Measurements from ENCODE around the gene TGFBI.
"Not testable (repeated sequence)": the region's sequence is repeated elsewhere in the genome, so short reads cannot be mapped to it uniquely, and the experiment has no call there.

TGFBI gene

DNA sequence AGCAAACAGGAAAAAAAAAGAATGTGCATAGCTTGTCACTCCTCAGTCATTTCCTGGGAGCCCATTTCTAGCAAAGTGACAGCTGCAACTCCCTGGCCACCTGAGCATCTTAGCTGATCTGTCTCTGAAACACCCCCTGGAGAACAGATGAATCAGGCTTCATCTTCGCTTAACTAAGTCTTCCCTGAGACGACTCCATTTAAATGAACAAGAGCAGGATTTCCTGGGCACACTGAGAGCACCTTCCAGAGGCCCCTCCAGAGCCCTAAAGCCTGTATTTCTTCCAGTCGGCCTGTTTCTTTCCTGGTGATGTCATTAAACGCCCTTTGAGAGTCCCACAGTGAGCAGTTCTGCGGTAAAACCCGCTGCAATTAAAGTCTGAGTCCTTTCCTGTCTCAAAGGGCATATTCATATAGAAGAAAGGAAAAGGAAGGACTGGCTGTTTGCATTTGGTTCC is 13.9 kb downstream of the TGFBI start:
- H3K27ac Mint-ChIP-seq = no peak overlapping the region
- peaks cover under 1% of the 10 kb centered on the region for H3K36me3 Mint-ChIP-seq
- no peak overlapping the region for H3K4me3 Mint-ChIP-seq
- H3K4me1 Mint-ChIP-seq (ENCODE audit: low read depth) = peaks cover 8% of the 10 kb centered on the region
- H3K9me3 Mint-ChIP-seq (ENCODE audit: low read depth) = no peaks in the 10 kb centered on the region
- H3K27me3 Mint-ChIP-seq = no peaks in the 10 kb centered on the region

DNA sequence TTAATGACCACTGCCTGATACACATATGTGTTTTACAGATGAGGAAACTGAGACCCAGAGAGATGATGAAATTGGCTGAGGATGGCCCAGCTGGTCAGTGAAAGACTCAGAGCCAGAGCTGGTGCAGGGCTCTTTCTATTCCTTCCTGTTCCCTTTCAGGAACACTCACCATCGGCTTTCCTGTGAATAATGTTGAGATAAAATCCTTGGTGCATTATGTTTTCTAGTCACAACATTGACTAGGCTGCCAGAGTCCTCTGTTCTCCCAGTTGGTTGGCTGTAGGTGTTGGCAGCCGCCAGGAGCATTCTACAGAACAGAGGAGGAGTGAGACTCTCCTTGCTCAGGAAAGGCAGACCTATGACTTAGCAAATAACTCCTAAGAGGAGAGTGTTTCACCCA is 14.8 kb downstream of the TGFBI start:
- Mint-ChIP-seq H3K27ac (no peak overlapping the region), H3K4me1 (ENCODE audit: low read depth) (peaks cover 7% of the 10 kb centered on the region), H3K9me3 (ENCODE audit: low read depth) (no peaks in the 10 kb centered on the region)

DNA sequence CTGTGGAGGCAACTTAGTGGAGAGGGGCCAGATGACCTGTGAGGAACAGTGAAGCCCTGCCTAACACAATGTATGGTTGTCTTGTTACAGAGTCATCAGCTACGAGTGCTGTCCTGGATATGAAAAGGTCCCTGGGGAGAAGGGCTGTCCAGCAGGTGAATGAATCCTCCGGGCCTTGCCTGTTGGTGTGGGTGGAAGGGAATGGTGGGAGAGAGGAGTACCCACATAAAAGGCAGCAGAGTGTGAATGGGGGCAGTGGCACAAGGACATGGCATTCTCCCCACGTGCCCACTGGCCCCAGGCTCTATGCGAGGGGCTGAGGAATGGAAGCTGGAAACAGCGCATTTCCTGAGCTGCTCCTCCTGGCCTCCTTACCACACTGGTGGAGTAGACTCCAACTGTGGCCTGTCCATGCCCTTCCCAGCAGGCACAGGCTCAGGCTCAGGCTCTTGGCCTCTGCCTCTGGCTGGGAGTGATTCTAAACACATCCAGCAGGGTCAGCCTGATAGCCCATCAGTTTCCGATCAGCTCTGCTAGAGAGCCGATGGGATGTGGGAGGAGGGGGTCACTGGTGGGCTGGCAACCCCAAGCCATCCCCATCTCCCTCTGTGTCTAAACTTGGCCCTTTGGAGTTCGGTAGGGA is 15.3 kb downstream of the TGFBI start:
- Mint-ChIP-seq H3K4me1 (ENCODE audit: low read depth) (peaks cover 7% of the 10 kb centered on the region), H3K9me3 (ENCODE audit: low read depth) (no peaks in the 10 kb centered on the region), H3K36me3 (no peaks in the 10 kb centered on the region), H3K27me3 (no peaks in the 10 kb centered on the region), H3K4me3 (no peak overlapping the region), H3K27ac (no peak overlapping the region)

More for the DNA sequence above, 14.8 kb downstream of the TGFBI start:
- Mint-ChIP-seq H3K4me3 (no peak overlapping the region), H3K27me3 (no peaks in the 10 kb centered on the region), H3K36me3 (no peaks in the 10 kb centered on the region)

- not testable (repeated sequence) for H3K27me3 Mint-ChIP-seq; H3K36me3 Mint-ChIP-seq; H3K4me3 Mint-ChIP-seq; H3K4me1 Mint-ChIP-seq (ENCODE audit: low read depth); H3K27ac Mint-ChIP-seq; H3K9me3 Mint-ChIP-seq (ENCODE audit: low read depth)
Observed at GRCh38 chr5:136045026-136045425, 16.2 kb downstream of the TGFBI start.

DNA sequence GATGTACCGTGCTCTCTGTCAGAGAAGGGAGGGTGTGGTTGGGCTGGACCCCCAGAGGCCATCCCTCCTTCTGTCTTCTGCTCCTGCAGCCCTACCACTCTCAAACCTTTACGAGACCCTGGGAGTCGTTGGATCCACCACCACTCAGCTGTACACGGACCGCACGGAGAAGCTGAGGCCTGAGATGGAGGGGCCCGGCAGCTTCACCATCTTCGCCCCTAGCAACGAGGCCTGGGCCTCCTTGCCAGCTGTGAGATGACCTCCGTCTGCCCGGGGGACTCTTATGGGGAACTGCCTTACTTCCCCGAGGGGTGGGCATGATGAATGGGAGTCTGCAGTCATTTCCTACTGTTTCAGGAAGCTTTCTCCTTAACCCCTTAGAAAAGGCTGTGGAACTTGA is 17.5 kb downstream of the TGFBI start:
- no peaks in the 10 kb centered on the region for H3K36me3 Mint-ChIP-seq
- no peak overlapping the region for H3K4me3 Mint-ChIP-seq
- H3K9me3 Mint-ChIP-seq (ENCODE audit: low read depth) = no peaks in the 10 kb centered on the region
- H3K4me1 Mint-ChIP-seq (ENCODE audit: low read depth) = peaks cover 7% of the 10 kb centered on the region
- no peak overlapping the region for H3K27ac Mint-ChIP-seq
- no peaks in the 10 kb centered on the region for H3K27me3 Mint-ChIP-seq

DNA sequence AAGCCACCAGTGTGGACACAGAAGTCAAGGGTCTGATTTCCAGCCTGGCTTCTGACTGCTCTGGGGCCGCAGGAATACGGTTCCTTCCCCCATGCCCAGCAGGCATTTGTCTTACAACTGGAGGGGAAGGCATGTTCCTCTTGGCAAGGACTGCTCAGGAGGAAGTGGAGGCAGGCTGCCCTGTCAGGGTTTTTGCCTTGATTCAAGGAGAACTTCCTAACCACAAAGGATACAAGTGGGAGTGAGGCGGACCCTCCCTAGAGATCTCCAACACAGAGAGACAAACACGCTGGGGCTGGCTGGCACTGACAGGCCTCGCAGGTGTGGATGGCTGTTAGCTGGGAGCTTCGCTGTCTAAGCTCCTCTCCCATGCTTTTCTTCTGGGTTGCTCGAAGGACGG is 19.1 kb downstream of the TGFBI start:
- no peaks in the 10 kb centered on the region for H3K36me3 Mint-ChIP-seq
- peaks cover under 1% of the 10 kb centered on the region for H3K4me1 Mint-ChIP-seq (ENCODE audit: low read depth)
- no peak overlapping the region for H3K4me3 Mint-ChIP-seq
- no peaks in the 10 kb centered on the region for H3K9me3 Mint-ChIP-seq (ENCODE audit: low read depth)
- H3K27me3 Mint-ChIP-seq = no peaks in the 10 kb centered on the region
- H3K27ac Mint-ChIP-seq = no peak overlapping the region

DNA sequence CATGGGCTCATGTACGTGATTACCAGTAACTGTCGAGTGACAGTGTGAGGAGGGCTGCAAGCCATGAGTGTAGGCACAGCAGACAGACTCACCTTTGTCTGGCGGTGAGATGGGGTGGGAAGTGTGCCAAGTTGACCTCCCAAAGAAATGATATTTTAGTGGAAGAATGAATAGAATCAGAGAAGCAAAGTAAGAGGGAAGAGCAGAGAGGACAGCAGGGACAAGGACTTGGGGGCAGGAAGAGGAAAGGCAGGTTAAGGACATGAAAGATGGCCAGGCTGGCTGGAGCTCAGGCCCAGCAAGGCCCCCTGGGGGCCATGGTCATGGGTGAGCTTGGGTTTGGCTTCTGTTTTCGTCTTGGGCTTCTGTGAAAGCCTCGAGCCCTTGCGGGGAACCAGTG is 20.2 kb downstream of the TGFBI start:
- no peaks in the 10 kb centered on the region for H3K9me3 Mint-ChIP-seq (ENCODE audit: low read depth)
- H3K27ac Mint-ChIP-seq = no peak overlapping the region
- no peaks in the 10 kb centered on the region for H3K36me3 Mint-ChIP-seq
- H3K27me3 Mint-ChIP-seq = no peaks in the 10 kb centered on the region
- no peaks in the 10 kb centered on the region for H3K4me1 Mint-ChIP-seq (ENCODE audit: low read depth)
- no peak overlapping the region for H3K4me3 Mint-ChIP-seq

DNA sequence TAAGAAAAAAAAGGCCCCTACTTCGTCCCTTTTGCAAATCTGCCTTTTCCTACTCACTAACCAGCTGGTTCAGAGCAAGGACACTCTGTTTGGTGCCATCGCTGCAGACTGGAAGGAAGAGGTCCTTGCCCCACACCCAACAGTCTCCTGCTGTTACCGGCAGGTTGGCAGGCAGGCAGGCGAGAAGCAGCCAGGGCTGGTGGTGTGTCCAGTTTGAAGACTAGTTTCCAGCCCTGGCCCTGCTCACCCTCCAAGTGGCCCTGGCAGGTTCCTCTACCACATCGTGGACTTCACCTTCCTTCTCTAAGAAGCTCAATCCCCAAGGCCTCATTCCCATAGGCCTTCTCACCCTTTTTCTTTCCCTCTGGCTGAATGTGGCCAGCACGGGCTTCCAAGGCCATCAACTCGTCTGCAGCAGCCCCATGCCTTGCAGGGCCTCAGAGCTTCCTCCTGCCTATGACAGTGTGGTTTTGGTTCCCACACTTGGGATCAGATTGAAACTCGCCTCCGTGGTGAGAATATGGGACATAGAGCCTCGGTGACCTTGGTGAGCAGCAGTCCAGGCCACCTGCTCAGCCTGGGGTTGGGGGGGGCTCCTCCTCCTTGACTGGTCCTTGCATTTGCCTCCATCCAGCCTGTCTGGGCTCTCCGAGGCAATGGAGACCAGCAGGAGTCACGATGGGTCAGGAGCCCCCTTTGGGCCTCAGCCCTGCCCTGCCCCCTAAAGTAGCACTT is 22.9 kb downstream of the TGFBI start:
- H3K4me1 Mint-ChIP-seq (ENCODE audit: low read depth) = no peaks in the 10 kb centered on the region
- H3K4me3 Mint-ChIP-seq = no peak overlapping the region
- H3K9me3 Mint-ChIP-seq (ENCODE audit: low read depth) = no peaks in the 10 kb centered on the region
- no peaks in the 10 kb centered on the region for H3K36me3 Mint-ChIP-seq
- no peaks in the 10 kb centered on the region for H3K27me3 Mint-ChIP-seq
- H3K27ac Mint-ChIP-seq = no peak overlapping the region

DNA sequence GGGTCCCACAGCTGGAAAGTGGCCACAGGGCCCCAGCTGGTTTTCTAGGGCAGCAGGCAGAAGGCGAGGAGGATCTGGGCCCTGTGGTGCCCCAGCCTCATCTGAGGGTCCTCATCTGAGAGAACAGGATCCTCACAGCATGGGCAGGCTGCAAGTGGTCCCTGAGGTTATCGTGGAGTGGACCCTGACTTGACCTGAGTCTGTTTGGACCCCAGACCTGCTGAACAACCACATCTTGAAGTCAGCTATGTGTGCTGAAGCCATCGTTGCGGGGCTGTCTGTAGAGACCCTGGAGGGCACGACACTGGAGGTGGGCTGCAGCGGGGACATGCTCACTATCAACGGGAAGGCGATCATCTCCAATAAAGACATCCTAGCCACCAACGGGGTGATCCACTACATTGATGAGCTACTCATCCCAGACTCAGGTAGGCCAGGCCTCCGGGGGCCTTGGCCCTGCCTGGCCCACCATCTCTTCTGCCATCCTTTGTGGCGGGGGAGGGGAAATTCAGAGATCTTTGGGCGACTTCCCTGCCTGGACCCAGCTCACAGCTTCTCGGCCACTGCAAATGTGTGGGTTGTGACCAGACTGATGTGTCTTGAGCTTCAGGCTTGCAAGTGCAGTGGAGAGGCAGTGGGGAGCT is 24.0 kb downstream of the TGFBI start:
- H3K27ac Mint-ChIP-seq = no peak overlapping the region

GRCh38 chr5:136053336-136054141 is 24.8 kb downstream of the TGFBI start:
- Mint-ChIP-seq H3K4me1 (ENCODE audit: low read depth) (no peaks in the 10 kb centered on the region), H3K36me3 (no peaks in the 10 kb centered on the region), H3K9me3 (ENCODE audit: low read depth) (no peaks in the 10 kb centered on the region), H3K27me3 (no peaks in the 10 kb centered on the region), H3K27ac (no peak overlapping the region), H3K4me3 (no peak overlapping the region)

More for the DNA sequence above, 24.0 kb downstream of the TGFBI start:
- no peak overlapping the region for H3K4me3 Mint-ChIP-seq
- no peaks in the 10 kb centered on the region for H3K4me1 Mint-ChIP-seq (ENCODE audit: low read depth)
- H3K9me3 Mint-ChIP-seq (ENCODE audit: low read depth) = no peaks in the 10 kb centered on the region
- no peaks in the 10 kb centered on the region for H3K36me3 Mint-ChIP-seq
- H3K27me3 Mint-ChIP-seq = no peaks in the 10 kb centered on the region

- no peaks in the 10 kb centered on the region for H3K9me3 Mint-ChIP-seq (ENCODE audit: low read depth)
- no peaks in the 10 kb centered on the region for H3K4me1 Mint-ChIP-seq (ENCODE audit: low read depth)
- H3K27ac Mint-ChIP-seq = no peak overlapping the region
Observed at GRCh38 chr5:136054142-136055019, 25.6 kb downstream of the TGFBI start.

DNA sequence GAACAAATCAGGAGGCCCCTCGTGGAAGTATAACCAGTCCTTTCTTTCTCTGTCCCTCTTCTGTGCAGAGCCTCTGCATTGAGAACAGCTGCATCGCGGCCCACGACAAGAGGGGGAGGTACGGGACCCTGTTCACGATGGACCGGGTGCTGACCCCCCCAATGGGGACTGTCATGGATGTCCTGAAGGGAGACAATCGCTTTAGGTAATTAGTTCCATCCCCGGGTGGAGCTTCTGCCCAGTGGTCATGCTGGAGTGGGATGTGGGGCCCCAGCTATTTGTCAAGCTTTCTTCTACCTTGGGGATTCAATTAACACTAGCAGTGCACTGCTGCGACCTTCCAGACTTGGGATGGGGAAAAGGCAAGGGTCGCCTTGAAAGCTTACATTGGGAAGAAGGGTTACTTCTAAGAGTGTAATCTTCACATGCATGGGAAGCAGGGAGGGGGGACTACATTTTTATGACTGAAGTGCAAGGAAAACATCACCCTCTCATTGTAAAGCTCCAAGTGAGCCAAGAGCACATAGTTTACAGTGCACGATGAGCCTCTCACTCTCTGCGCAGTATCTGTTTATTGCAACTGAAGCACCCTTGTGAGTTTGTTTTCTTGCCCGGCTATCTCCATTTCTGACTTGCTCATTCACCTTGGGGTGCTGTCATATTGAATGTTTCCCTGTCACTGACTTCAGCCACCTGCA is 27.0 kb downstream of the TGFBI start:
- Mint-ChIP-seq H3K27me3 (no peaks in the 10 kb centered on the region), H3K36me3 (no peaks in the 10 kb centered on the region), H3K27ac (no peak overlapping the region), H3K4me3 (no peak overlapping the region), H3K9me3 (ENCODE audit: low read depth) (no peaks in the 10 kb centered on the region), H3K4me1 (ENCODE audit: low read depth) (no peaks in the 10 kb centered on the region)

More at GRCh38 chr5:136054142-136055019, 25.6 kb downstream of the TGFBI start:
- no peak overlapping the region for H3K4me3 Mint-ChIP-seq
- H3K36me3 Mint-ChIP-seq = no peaks in the 10 kb centered on the region
- no peaks in the 10 kb centered on the region for H3K27me3 Mint-ChIP-seq

DNA sequence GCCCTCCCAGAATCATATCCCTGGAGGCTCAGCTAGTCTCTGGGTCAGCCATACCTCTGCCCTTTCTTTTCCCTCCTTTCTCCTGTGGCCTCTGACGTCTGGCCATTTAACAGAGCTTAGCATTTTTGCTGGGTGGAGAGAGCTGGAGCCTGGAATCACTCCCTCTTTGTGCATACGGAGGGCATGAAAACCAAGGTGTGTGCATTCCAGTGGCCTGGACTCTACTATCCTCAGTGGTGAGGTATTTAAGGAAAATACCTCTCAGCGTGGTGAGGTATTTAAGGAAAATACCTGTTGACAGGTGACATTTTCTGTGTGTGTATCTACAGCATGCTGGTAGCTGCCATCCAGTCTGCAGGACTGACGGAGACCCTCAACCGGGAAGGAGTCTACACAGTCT is 27.5 kb downstream of the TGFBI start:
- Mint-ChIP-seq H3K4me1 (ENCODE audit: low read depth) (no peaks in the 10 kb centered on the region), H3K4me3 (no peak overlapping the region), H3K27me3 (no peaks in the 10 kb centered on the region), H3K27ac (no peak overlapping the region), H3K36me3 (no peaks in the 10 kb centered on the region), H3K9me3 (ENCODE audit: low read depth) (no peaks in the 10 kb centered on the region)

Data from activated naive CD8-positive, alpha-beta T cell (primary cell).